Fibroblast of mammary gland (primary cell): ENCODE results near the gene PKD1L1.

Source experiments
- DNase-seq: peaks from one replicate; pipeline ENCODE4 v3.0.0-alpha.2; 2010; ENCODE audit warnings: low read depth
- H3K4me3 ChIP-seq: 2 replicates; pipeline ENCODE4 v1.5.1; 2011; ENCODE audit warnings: low read depth, mild to moderate bottlenecking, low read length, moderate library complexity; ENCODE audit not compliant: control insufficient read depth
- CTCF ChIP-seq: conservative IDR thresholded peaks from 2 replicates; pipeline ENCODE4 v1.5.1; 2011; ENCODE audit warnings: low read depth, low read length, inconsistent platforms; ENCODE audit not compliant: control insufficient read depth, insufficient read depth

Gene PKD1L1

GRCh38 chr7:47738563-47739166 is 209.6 kb downstream of the PKD1L1 start:
- no peak overlapping the region for H3K4me3 ChIP-seq
- no peak for TF ChIP-seq CTCF
- DNase-seq, result no peak

DNA sequence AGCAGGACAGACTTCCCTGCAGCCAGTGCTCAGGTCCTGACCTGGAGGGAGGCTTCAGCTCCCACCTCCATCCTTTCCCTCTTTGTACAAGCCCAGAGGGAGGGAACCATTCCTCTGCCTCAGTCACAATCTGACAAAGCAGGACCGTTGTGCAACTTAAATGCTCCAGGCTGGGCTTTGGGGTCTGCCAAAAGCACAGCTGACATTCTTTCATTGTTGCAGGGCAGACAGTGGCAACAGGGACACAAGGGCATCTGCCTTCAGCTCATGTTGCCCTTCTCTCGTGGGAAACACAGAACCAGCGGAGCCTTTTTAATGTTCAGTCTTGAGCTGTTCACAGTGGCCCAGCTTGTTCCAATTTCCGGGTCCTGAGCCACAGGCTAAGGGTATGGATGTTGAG is 210.7 kb downstream of the PKD1L1 start:
- H3K4me3 ChIP-seq, result no peak overlapping the region
- TF ChIP-seq CTCF, result no peak
- DNase-seq, result no peak

DNA sequence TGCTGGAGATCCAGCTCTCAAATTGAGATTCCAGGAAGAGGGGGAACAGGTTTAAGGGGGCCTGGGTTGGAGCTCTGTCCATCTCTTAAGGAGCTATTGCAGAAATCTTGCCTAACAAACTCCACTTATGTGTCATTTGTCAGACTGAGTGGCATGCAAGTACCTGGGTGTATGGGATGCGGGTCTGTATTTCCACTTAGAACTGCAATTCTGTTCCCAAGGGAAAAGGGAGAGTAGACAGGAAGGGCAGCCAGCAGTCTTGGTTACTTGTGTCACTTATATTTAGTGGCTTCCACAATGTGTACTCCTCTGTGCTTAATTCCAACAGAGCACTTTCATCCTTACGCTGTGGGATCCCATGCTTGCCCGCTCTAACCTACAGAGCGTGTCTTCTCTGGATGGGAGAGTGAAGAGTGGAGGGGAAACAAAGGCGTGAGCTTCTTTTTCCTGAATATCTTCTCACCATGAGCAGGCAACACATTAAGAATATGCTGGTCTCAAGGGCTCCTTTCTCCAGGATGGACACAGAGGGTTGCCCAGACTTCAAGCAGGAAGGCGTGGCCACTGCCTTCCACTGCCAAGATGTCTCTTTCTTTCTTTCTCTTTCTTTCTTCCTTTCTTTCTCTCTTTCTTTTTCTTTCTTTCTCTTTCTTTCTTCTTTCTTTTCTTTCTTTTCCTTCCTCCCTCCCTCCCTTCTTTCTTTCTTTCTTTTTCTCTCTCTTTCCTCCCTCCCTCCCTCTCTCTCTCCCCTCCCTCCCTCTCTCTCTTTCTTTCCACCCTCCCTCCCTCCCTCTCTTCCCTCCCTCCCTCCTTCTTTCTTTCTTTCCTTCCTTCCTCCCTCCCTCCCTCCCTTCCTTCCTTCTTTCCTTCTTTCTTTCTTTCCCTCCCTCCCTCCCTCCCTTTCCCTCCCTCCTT is 212.6 kb downstream of the PKD1L1 start:
- TF ChIP-seq CTCF, result no peak
- no peak overlapping the region for H3K4me3 ChIP-seq
- no peak for DNase-seq

- no peak overlapping the region for H3K4me3 ChIP-seq
- DNase-seq, result no peak
- TF ChIP-seq CTCF, result no peak
Observed at GRCh38 chr7:47734949-47735291, 213.3 kb downstream of the PKD1L1 start.

GRCh38 chr7:47734287-47734948 is 213.8 kb downstream of the PKD1L1 start:
- H3K4me3 ChIP-seq, result no peak overlapping the region
- TF ChIP-seq CTCF, result no peak
- DNase-seq, result no peak

DNA sequence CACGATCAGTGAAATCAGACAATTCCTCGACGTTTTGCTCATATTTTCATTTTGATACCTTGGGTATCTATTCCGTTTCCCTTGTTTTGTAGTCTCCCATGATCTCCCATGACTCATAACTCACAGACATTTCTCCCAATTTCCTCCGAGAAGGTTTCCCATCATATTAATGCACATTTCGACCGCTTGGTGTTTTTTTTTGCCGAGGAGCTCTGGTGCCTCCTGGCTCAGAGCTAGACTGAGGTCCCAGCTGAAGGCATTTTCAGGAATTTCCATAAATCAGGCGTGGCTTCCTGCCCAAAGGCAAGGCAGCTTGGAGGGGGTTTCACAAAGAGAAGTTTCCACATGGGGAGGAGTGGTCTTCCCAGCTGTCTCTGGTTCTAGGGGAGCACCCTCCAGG is 218.1 kb downstream of the PKD1L1 start:
- H3K4me3 ChIP-seq, result no peak overlapping the region
- no peak for TF ChIP-seq CTCF
- DNase-seq, result no peak
